ENCODE results near the gene SUFU.

DNA sequence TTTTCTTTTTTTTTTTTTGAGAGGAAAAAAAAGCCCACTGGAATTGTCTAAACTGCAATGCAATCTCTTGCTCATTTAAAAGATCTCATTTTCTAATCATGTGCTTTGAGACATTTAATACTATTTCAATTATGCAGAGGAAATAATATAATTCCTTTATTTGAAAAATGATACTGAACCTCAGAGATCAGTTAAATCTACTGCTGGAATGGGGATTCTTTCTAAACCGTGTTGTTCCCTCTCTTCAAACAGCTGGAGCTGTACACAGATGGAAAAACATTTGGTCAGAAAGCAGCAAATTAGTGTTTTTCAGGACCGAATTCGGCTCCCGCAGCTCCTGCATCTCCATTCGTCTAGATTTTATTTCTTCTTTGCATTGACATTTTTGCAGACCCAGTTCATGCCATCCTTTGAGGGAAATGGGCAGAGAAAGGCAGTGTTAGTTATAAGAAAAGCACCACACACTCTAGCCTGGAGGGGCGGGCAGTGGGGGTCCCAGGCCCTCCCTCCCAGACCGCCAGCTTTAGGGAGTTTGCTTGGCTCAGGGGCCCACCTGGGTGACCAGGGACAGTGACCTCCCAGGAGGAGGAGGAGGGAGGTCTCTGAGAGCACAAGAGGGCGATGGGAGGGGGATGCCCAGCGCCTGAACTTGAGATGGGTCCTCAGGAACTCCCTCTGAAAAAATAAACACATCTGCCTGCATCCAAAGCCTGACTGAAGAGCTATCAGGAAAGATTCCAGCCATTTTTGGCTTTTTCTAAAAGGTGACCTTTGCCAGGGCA lies 173.0 kb downstream of the SUFU start:
- TF ChIP-seq YY1 (IDR thresholded peaks at IDR 0.05; ENCODE audit: insufficient read depth, insufficient read length) (no peak), ZNF274 (IDR thresholded peaks at IDR 0.05; ENCODE audit: low read depth, low read length) (no peak), SUZ12 (IDR thresholded peaks at IDR 0.05; ENCODE audit: extremely low read depth, insufficient read depth, insufficient read length) (no peak)
